Epithelial cell of proximal tubule (primary cell): Measurements from ENCODE around the gene TBC1D22A. TPM values are rescaled to one million over a fixed set of nuclear protein-coding genes. Genes with fewer than 3 reads are reported as not detected.

Experiments
- DNase-seq: peaks from one replicate; pipeline ENCODE4 v3.0.0-alpha.2; 2011; ENCODE audit warnings: low read depth
- H3K4me3 ChIP-seq: 2 replicates; pipeline ENCODE4 v1.5.1; 2011; ENCODE audit warnings: low read depth, mild to moderate bottlenecking, low read length
- total RNA-seq: library from RNA; depleted of rRNA; stranded (reverse); fragments of >200 nt; gene quantifications from 2 replicates; pipeline ENCODE4 v1.2.3, GENCODE V29; 2015
- TF ChIP-seq, protein P1 (sequence below): conservative IDR thresholded peaks from 2 replicates; pipeline ENCODE4 v1.5.1; 2012; ENCODE audit warnings: low read depth, mild to moderate bottlenecking, low read length

TBC1D22A gene
- total RNA-seq, 1 donor from 2014 or later = 22.7 TPM

DNA sequence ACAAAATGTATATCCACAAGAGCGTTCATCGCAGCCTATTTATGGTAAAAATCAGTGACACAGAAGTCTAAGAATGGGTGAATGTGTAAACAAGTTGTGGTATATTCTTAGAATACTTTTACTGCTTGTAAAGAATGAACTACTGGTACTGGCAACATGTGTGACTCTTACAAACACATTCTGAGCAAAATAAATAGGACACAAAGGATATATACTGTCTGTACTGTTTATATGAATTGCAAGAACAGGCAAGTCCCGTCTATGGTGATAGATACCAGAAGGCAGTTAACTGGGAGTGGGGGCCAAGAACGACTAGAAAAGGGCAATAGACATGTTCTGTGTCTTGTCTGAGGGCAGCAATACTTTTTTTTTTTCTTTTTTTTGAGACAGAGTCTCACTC, 112.6 kb downstream of the TBC1D22A start:
- H3K4me3 ChIP-seq = no peak overlapping the region
- DNase-seq = no peak
- TF ChIP-seq, protein P1, sequence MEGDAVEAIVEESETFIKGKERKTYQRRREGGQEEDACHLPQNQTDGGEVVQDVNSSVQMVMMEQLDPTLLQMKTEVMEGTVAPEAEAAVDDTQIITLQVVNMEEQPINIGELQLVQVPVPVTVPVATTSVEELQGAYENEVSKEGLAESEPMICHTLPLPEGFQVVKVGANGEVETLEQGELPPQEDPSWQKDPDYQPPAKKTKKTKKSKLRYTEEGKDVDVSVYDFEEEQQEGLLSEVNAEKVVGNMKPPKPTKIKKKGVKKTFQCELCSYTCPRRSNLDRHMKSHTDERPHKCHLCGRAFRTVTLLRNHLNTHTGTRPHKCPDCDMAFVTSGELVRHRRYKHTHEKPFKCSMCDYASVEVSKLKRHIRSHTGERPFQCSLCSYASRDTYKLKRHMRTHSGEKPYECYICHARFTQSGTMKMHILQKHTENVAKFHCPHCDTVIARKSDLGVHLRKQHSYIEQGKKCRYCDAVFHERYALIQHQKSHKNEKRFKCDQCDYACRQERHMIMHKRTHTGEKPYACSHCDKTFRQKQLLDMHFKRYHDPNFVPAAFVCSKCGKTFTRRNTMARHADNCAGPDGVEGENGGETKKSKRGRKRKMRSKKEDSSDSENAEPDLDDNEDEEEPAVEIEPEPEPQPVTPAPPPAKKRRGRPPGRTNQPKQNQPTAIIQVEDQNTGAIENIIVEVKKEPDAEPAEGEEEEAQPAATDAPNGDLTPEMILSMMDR = no peak

DNA sequence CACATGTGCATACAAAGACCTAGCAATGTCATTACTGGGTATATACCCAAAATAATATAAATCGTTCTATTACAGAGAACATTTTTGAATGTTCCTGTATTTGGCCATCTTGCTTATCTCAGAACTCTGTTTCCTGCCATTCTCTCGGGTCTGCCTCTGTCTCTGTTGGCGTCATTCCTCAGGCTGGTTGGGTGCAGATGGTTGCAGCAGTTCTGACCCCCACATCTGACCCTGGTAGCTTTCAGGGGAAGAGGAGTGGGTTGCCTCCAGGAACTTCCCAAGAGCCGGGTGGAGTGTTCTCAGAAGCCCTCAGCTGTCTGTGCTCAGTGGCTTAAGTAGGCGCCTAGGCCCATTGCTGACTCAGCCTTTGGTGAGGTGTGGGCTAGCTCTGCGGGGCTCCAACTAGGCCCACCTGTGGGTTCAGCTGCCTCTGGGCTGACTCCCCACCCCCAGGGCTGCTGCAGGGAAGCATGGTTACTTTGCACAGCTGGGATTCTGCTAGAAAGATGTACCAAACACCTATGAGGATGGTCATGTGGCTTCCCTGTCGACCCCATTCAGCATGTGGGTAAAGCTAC, 114.0 kb downstream of the TBC1D22A start:
- DNase-seq = no peak
- TF ChIP-seq, protein P1 = no peak
- no peak overlapping the region for H3K4me3 ChIP-seq

DNA sequence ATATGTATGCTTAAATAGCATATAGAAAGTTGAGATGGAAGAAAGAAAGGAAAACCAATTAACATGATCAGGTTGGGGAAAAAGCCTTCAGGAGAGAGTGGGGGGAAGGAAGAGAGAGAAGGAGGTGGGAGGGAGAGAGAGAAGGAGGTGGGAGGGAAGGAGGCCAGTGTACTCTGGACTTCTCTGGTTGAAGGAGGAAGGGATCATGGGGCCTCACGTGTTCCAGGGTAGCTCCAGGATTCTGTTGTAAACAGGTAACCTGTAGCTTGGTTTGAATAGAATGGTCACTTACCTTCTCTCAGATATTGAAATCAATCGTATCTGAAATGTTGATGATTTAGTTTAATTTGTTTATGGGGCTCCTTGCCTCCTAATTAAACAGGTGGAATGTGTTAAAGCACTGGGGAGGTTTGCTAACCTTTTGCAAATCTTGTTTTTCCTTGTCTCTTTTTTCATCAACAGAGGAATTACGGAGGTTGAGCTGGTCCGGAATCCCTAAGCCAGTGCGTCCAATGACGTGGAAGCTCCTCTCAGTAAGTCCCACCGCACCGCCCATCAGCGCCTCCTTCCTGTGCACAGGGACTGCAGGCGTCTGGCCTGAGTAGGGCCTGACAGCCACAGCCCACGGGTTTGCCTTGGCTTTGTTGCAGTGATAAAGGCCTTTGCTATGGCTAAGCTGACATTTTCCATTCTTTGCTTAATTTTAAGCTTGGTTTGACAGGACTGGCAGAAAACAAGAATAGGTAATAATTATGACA, 115.9 kb downstream of the TBC1D22A start:
- TF ChIP-seq, protein P1 = no peak
- H3K4me3 ChIP-seq = no peak overlapping the region
- no peak for DNase-seq

DNA sequence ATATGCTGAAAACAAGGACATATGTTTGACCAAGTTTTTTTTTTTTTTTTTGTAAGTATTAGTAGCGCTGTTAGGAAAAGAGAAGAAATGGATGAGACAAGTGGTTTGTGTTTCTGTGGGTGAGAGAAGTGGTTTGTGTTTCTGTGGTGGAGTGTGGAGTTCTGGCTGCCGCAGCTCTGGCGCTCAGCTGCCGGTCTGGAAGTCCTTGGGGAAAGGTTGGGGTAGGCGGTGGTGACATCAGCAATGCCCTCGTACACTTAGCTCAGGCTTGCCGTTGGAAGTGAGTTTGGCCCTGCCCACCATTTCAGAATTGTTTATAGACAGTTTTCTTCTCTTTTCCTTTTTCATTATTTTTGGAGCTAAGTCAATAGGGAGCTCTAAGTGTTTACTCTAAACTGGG, 116.6 kb downstream of the TBC1D22A start:
- no peak overlapping the region for H3K4me3 ChIP-seq
- TF ChIP-seq, protein P1 = no peak
- no peak for DNase-seq

DNA sequence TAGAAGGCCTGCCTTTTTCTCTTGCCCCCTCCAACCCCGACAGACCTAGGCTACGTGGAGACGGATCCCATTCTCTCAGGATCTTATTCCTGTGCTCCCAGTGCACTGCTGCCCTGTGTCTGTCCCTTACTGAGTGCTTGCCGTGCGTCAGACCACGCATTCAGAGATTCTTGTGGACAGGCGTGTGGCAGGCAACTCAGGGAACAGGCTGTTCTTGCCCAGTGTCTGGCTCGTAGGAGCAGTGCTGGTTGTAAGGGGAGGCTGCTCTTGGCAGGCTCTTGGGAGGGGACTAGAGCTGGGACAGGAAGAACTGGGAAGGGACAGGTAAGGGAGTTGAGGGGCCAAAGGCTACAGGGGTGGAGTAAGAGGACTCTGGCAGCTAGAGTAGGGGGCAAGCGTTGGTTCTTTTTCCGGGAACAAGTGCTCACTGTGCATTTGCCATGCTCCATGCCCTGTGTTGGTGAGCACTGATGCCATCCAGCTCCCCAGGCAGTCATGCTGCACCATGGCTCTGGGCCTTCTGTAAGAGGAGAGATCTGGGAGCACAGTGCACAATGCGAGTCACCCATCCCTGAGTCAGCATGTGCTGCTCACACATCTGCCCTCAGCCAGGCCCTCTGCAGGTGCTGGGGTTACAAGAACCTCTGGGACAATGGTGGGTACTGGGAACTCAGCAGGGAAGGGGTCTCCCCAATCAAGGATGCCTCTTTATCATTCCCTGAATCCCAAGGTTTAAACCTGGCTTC, 119.1 kb downstream of the TBC1D22A start:
- no peak overlapping the region for H3K4me3 ChIP-seq
- DNase-seq = peak; percentile 25
- TF ChIP-seq, protein P1 = peak; percentile 8

DNA sequence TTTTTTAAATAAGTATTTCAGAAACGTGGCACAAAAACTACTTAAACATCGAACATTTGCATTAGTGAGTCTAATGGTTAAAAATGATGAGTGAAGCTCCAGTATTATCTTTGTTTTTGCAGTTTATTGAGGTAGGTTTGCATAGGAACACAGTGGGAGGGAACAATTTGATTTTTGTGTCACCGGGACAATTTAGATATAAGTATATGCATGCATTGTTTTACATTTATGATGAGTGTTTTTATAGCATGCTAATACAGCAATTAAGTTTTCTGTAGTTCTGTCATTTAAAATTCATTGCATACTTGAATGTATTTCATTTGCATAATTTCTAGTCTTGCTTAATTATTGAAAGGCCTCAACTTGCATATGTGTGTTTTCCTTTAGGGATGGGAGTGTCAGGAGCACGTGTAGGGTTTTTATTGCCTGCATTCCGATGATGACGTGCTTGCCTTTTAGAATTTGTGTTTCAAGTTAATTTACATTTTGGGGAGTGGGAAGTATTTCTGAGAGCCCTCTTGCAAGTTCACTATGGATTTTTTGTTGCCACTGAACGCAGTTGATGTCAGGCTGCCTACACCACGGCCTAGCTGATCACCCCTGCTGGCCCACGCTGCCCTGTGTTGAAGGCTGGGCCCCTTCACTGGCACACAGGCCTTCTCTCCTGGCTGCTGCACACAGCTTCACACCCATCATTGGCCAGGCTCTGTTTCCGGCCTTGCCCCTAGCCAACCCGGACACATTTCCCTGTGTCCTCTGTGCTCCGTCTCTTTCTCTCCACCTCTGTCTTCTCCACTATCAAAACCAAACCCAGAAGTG, 120.9 kb downstream of the TBC1D22A start:
- TF ChIP-seq, protein P1 = no peak
- DNase-seq = no peak
- no peak overlapping the region for H3K4me3 ChIP-seq
